ENCODE measurements around the gene TXLNA. TPM values are rescaled to one million over a fixed set of nuclear protein-coding genes. Genes with fewer than 3 reads are reported as not detected.

Gene TXLNA
- total RNA-seq, 1 experiment from 2014 or later = 49.8 TPM

DNA sequence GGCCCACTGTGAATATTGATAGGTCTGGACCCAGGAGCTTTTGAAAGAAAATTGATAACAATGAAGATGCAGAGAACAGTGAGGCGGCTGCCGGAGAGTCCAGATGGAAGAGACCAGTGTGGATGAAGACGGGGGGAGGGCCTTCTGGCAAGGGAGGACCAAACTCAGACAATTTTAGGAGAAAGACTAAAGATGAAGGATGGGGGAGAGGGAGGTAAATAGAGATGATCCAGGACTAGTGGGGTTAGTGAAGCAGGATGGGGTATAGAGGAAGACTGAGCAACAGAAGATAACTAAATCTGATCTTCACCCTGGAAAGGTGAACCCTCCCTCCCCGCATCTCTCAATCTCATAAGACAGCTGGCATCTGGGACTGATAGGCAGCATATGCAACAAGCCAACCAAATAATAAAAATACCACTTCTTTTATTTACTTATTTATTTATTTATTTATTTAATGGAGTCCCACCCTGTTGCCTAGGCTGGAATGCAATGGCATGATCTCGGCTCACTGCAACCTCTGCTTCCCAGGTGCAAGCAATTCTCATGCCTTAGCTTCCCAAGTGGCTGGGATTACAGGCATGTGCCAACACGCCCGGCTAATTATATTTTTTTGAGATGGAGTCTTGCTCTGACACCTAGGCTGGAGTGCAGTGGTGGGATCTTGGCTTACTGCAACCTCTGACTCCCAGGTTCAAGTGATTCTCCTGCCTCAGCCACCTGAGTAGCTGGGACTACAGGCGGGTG lies 53.3 kb downstream of the TXLNA start:
- ATAC-seq (no peak), DNase-seq (ENCODE audit: low spot score) (no peak)
- peaks cover 42% of the 10 kb centered on the region for H3K36me3 Mint-ChIP-seq
- no peaks in the 10 kb centered on the region for H3K9me3 Mint-ChIP-seq
- no peak overlapping the region for H3K4me3 Mint-ChIP-seq
- no peaks in the 10 kb centered on the region for H3K27me3 Mint-ChIP-seq (ENCODE audit: low read depth)
- peaks cover 5% of the 10 kb centered on the region for H3K4me1 Mint-ChIP-seq
- ChIA-PET POLR2A (no interaction called here), CTCF (interaction anchor here (0.8 to 3.1 kb wide), 2 partner anchors 15 to 17 kb away, joined by 3 to 10 read pairs; no protein-coding TSS in a partner anchor)
- TF ChIP-seq MYBL2 (CRISPR knock-in tag; IDR thresholded peaks at IDR 0.05) = no peak
- no peak for TF ChIP-seq TP53 (CRISPR knock-in tag; IDR thresholded peaks at IDR 0.05)
- no peak for TF ChIP-seq EMX1 (CRISPR knock-in tag; IDR thresholded peaks at IDR 0.05)
- TF ChIP-seq, protein P1, sequence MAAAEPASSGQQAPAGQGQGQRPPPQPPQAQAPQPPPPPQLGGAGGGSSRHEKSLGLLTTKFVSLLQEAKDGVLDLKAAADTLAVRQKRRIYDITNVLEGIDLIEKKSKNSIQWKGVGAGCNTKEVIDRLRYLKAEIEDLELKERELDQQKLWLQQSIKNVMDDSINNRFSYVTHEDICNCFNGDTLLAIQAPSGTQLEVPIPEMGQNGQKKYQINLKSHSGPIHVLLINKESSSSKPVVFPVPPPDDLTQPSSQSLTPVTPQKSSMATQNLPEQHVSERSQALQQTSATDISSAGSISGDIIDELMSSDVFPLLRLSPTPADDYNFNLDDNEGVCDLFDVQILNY (CRISPR knock-in tag; IDR thresholded peaks at IDR 0.05) = no peak
- TF ChIP-seq, protein P2, sequence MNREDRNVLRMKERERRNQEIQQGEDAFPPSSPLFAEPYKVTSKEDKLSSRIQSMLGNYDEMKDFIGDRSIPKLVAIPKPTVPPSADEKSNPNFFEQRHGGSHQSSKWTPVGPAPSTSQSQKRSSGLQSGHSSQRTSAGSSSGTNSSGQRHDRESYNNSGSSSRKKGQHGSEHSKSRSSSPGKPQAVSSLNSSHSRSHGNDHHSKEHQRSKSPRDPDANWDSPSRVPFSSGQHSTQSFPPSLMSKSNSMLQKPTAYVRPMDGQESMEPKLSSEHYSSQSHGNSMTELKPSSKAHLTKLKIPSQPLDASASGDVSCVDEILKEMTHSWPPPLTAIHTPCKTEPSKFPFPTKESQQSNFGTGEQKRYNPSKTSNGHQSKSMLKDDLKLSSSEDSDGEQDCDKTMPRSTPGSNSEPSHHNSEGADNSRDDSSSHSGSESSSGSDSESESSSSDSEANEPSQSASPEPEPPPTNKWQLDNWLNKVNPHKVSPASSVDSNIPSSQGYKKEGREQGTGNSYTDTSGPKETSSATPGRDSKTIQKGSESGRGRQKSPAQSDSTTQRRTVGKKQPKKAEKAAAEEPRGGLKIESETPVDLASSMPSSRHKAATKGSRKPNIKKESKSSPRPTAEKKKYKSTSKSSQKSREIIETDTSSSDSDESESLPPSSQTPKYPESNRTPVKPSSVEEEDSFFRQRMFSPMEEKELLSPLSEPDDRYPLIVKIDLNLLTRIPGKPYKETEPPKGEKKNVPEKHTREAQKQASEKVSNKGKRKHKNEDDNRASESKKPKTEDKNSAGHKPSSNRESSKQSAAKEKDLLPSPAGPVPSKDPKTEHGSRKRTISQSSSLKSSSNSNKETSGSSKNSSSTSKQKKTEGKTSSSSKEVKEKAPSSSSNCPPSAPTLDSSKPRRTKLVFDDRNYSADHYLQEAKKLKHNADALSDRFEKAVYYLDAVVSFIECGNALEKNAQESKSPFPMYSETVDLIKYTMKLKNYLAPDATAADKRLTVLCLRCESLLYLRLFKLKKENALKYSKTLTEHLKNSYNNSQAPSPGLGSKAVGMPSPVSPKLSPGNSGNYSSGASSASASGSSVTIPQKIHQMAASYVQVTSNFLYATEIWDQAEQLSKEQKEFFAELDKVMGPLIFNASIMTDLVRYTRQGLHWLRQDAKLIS (CRISPR knock-in tag; IDR thresholded peaks at IDR 0.05; ENCODE audit: borderline replicate concordance) = no peak
- TF ChIP-seq, protein P3, sequence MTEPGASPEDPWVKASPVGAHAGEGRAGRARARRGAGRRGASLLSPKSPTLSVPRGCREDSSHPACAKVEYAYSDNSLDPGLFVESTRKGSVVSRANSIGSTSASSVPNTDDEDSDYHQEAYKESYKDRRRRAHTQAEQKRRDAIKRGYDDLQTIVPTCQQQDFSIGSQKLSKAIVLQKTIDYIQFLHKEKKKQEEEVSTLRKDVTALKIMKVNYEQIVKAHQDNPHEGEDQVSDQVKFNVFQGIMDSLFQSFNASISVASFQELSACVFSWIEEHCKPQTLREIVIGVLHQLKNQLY (CRISPR knock-in tag; IDR thresholded peaks at IDR 0.05) = no peak
- TF ChIP-seq, protein P4, sequence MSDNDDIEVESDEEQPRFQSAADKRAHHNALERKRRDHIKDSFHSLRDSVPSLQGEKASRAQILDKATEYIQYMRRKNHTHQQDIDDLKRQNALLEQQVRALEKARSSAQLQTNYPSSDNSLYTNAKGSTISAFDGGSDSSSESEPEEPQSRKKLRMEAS (CRISPR knock-in tag; IDR thresholded peaks at IDR 0.05) = no peak
- TF ChIP-seq, protein P5, sequence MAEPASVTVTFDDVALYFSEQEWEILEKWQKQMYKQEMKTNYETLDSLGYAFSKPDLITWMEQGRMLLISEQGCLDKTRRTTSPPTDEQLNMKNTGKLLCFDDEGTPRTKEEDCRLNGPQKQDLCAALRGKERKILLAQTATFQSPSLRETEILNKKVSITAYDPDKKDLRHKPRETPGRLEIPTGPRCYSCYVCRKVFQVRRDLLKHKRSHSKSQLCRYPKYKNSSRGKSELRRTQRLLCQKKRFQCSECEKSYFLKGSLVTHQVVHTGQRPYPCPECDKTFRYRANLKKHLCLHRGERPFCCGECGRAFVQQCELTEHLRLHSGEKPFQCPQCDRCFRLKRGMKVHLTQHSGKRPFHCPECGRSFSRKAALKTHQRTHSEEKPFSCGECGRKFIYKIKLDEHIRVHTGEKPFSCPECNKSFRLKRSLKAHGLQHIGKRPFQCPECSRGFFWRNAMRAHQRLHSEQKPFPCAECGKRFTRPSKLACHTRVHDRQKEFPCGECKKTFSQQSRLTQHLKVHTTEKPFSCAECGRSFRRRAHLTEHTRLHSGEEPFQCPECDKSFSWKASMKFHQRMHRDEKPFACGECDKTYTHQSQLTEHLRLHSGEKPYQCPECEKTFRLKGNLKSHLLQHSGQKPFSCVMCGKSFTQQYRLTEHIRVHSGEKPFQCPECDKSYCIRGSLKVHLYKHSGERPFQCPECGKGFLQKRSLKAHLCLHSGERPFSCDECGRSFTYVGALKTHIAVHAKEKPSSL (CRISPR knock-in tag; conservative IDR thresholded peaks at IDR 0.05) = no peak
- TF ChIP-seq, protein P6, sequence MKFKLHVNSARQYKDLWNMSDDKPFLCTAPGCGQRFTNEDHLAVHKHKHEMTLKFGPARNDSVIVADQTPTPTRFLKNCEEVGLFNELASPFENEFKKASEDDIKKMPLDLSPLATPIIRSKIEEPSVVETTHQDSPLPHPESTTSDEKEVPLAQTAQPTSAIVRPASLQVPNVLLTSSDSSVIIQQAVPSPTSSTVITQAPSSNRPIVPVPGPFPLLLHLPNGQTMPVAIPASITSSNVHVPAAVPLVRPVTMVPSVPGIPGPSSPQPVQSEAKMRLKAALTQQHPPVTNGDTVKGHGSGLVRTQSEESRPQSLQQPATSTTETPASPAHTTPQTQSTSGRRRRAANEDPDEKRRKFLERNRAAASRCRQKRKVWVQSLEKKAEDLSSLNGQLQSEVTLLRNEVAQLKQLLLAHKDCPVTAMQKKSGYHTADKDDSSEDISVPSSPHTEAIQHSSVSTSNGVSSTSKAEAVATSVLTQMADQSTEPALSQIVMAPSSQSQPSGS (CRISPR knock-in tag; IDR thresholded peaks at IDR 0.05; ENCODE audit: borderline replicate concordance, low read depth) = no peak
- no peak for TF ChIP-seq NFE2L1 (CRISPR knock-in tag; IDR thresholded peaks at IDR 0.05)
- TF ChIP-seq, protein P7, sequence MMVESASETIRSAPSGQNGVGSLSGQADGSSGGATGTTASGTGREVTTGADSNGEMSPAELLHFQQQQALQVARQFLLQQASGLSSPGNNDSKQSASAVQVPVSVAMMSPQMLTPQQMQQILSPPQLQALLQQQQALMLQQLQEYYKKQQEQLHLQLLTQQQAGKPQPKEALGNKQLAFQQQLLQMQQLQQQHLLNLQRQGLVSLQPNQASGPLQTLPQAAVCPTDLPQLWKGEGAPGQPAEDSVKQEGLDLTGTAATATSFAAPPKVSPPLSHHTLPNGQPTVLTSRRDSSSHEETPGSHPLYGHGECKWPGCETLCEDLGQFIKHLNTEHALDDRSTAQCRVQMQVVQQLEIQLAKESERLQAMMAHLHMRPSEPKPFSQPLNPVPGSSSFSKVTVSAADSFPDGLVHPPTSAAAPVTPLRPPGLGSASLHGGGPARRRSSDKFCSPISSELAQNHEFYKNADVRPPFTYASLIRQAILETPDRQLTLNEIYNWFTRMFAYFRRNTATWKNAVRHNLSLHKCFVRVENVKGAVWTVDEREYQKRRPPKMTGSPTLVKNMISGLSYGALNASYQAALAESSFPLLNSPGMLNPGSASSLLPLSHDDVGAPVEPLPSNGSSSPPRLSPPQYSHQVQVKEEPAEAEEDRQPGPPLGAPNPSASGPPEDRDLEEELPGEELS (CRISPR knock-in tag; IDR thresholded peaks at IDR 0.05) = no peak
- TF ChIP-seq, protein P8, sequence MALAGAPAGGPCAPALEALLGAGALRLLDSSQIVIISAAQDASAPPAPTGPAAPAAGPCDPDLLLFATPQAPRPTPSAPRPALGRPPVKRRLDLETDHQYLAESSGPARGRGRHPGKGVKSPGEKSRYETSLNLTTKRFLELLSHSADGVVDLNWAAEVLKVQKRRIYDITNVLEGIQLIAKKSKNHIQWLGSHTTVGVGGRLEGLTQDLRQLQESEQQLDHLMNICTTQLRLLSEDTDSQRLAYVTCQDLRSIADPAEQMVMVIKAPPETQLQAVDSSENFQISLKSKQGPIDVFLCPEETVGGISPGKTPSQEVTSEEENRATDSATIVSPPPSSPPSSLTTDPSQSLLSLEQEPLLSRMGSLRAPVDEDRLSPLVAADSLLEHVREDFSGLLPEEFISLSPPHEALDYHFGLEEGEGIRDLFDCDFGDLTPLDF (CRISPR knock-in tag; IDR thresholded peaks at IDR 0.05) = no peak
- TF ChIP-seq FOXP1 (CRISPR knock-in tag; IDR thresholded peaks at IDR 0.05; ENCODE audit: borderline replicate concordance) = no peak
- TF ChIP-seq, protein P9, sequence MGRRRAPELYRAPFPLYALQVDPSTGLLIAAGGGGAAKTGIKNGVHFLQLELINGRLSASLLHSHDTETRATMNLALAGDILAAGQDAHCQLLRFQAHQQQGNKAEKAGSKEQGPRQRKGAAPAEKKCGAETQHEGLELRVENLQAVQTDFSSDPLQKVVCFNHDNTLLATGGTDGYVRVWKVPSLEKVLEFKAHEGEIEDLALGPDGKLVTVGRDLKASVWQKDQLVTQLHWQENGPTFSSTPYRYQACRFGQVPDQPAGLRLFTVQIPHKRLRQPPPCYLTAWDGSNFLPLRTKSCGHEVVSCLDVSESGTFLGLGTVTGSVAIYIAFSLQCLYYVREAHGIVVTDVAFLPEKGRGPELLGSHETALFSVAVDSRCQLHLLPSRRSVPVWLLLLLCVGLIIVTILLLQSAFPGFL (CRISPR knock-in tag; IDR thresholded peaks at IDR 0.05; ENCODE audit: borderline replicate concordance) = no peak
- no peak for TF ChIP-seq ZNF671 (CRISPR knock-in tag; IDR thresholded peaks at IDR 0.05)
- TF ChIP-seq HMGA2 (CRISPR knock-in tag; IDR thresholded peaks at IDR 0.05) = no peak
- TF ChIP-seq, protein P10, sequence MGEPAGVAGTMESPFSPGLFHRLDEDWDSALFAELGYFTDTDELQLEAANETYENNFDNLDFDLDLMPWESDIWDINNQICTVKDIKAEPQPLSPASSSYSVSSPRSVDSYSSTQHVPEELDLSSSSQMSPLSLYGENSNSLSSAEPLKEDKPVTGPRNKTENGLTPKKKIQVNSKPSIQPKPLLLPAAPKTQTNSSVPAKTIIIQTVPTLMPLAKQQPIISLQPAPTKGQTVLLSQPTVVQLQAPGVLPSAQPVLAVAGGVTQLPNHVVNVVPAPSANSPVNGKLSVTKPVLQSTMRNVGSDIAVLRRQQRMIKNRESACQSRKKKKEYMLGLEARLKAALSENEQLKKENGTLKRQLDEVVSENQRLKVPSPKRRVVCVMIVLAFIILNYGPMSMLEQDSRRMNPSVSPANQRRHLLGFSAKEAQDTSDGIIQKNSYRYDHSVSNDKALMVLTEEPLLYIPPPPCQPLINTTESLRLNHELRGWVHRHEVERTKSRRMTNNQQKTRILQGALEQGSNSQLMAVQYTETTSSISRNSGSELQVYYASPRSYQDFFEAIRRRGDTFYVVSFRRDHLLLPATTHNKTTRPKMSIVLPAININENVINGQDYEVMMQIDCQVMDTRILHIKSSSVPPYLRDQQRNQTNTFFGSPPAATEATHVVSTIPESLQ (CRISPR knock-in tag; IDR thresholded peaks at IDR 0.05) = no peak
- no peak for TF ChIP-seq NFYB (CRISPR knock-in tag; conservative IDR thresholded peaks at IDR 0.05; ENCODE audit: low read depth)
- H3K27ac Mint-ChIP-seq = peak overlapping the region; percentile 87; the same call in 1 of the 2 replicates
